DMS79 treated with DMSO at 0.1 percent for 48 hours (cell line): ENCODE measurements around the gene OR1F1.
A peak's percentile ranks its signal among the peaks of the same experiment; 100 is the strongest.
"Not testable (repeated sequence)": the region's sequence is repeated elsewhere in the genome, so short reads cannot be mapped to it uniquely, and the experiment has no call there.

Source experiments
- DNase-seq: peaks from one replicate; lab custom pipeline; 2025; lab: John Stamatoyannopoulos, UW

Gene OR1F1

DNA sequence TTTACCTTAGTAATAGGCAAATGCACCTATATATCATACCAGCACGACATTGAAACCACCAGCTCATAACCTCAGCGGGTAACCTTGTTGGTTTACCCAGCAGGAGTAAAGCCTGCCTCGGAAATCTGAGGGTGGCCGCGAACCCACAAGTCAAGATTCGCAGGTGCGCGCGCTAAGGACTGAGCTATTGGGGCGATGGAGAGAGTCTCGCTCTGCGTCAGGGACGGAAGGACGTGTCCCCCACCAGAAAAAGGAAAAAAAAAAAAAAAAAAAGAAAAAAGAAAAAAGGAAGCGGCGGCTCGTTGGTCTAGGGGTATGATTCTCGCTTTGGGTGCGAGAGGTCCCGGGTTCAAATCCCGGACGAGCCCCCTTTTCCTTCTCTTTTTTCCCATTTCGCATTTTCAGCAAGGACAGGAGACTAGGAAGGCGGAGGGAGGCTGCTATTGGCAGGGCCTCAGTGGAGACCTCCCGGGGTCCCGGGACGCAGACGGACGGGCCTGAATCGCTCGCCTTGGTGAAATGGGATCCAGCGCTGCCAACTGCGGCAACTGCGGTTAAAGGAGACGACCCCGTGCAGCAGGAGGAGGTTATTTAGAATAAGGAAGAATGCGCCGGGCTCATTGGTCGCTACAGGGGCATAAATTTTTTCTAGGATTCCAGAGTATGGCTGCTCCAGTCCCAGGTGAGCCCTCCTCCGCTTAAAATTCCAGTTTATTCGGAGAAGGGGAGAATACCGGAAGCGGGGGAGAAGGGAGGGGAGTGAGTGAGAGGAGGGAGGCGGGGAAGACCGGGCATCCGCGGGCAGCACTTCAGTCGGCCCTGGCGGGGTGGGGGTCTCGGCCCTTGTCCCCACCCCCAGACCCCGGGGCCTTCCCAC lies at the start of gene OR1F1:
TSS of gene OR1F1 (plus strand) at position 407 of the 877 bp plus-strand sequence.
- DNase-seq = peak; percentile 54

DNA sequence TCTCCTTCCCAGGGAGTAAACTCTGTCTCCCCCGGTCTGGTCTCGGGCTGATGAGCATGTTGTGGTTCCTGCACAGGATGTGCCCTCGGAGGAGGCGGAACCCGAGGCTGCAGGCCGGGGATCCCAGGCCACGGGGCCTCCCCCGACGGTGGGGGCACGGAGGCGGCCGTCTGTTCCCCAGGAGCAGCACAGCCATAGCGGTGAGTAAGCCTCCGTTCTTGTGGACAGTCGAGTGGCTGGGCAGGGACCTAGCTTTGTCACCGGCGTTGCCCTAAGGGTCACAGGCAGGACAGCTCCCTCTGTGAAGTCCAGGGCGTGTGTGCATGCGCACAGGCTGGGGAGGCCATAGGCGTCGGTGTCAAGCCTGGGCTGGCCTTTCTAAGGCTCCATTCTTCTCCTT lies 49.7 kb upstream of the OR1F1 start:
- DNase-seq = no peak

DNA sequence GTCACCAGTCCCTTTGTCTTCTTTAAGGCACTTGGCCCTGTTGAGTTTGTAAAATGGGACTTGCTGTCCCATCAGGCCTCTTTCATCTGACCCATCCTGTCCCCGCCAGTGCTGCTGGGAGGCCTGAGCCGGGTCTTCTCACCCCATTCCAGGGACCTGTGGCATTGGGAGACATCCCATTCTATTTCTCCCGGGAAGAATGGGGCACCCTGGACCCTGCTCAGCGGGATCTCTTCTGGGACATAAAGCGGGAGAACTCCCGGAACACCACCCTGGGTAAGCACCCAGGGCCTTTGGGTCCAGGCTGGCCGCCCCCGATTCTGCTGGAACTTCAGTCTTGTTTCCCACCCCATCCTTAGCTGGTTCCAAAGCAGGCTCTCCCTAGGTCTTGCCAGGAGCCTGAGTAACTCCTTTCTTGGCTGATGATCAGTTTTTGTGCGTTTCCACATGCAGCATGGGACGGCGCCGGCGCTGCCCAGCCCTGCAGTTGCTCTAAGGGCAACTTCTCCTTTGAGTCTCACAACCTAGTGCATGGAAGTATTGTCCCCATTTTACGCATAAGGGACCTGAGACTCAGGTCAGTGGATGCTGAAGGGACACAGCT lies 49.1 kb upstream of the OR1F1 start:
- DNase-seq = no peak

DNA sequence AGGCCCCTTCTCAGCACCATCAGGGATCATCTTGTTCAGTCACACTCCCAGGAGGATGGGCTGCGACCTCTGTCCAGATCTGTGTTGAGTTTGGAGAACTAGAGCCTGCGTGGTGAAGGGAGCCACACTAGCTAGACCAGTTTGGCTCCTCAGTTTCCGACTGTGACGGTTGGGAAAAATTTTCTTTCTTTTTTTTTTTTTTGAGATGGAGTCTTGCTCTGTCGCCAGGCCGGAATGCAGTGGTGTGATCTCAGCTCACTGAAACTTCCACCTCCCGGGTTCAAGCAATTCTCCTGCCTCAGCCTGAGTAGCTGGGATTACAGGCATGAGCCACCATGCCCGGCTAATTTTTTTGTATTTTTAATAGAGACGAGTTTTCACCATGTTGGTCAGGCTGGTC lies 48.4 kb upstream of the OR1F1 start:
- not testable (repeated sequence) for DNase-seq

DNA sequence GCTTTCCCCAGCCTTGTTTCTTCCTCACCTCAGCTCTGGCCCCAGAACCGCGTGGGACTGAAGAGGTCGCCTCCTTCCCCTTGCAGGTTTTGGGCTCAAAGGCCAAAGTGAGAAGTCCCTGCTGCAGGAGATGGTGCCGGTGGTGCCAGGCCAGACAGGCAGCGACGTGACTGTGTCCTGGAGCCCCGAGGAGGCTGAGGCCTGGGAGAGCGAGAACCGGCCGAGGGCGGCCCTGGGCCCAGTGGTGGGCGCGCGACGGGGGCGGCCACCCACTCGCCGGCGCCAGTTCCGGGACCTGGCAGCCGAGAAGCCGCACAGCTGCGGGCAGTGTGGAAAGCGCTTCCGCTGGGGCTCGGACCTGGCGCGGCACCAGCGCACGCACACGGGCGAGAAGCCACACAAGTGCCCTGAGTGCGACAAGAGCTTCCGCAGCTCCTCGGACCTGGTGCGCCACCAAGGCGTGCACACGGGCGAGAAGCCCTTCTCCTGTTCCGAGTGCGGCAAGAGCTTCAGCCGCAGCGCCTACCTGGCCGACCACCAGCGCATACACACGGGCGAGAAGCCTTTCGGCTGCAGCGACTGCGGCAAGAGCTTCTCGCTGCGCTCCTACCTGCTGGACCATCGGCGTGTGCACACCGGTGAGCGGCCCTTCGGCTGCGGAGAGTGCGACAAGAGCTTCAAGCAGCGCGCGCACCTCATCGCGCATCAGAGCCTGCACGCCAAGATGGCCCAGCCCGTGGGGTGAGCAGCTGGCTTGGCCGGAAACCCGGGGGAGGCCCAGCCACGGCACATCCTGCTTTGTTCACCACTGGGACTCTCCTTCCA lies 47.2 kb upstream of the OR1F1 start:
- DNase-seq = no peak

DNA sequence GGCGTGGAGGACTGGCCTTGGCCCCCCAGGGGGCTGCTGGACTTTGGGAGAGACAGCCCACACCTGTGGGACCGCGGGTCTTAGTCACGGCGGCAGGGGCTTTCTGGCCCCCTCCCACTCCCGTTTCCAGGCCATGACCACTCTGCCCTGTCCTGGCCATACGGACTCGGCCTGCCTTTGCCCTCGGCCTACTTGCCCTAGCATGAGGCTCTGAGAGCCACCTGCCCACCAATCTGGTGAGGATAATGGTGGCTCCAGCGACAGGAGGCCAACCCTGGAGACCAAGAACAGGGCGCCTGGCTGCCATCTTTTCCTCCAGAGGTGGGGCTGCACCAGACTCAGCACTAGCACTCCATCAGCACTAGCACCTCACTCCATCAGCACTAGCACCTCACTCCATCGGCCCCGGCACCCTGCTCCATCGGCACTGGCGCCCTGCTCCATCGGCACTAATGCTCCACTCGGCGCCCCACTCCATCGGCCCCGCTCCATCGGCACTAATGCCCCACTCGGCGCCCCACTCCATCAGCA lies 46.2 kb upstream of the OR1F1 start:
- DNase-seq = no peak

DNA sequence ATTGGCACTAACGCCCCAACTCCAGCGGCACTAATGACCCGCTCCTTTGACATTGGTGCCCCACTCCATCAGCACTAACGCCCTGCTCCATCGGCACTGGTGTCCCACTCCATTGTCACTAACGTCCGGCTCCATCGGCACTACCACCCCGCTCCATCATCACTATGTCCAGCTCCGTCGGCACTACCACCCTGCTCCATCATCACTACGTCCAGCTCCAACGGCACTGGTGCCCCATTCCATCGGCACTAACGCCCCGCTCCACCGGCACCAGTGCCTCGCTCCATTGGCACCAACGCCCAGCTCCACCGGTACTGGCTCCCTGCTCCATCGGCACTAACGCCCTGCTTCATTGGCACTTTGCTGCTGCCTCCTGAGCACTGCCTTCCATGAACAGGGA lies 45.7 kb upstream of the OR1F1 start:
- DNase-seq = no peak

DNA sequence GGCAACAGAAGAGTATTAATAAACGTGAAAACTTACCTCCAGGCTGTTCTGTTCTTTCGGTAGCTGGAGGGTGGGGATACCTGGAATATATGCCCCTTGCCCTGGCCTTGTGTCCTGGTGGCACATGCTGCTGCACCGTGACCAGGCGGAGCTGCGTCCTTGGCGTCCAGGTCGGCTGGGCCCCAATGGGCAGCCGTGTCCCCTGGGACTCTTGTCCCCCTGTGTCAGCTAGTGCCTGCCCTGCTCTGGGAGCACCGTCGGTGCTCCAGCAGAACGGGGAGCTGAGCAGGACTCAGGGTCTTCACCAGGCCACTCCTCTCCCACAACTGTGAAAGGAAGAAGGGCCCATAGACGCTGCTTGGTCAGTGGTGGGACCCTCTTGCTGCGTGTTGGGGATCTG lies 45.2 kb upstream of the OR1F1 start:
- no peak for DNase-seq

DNA sequence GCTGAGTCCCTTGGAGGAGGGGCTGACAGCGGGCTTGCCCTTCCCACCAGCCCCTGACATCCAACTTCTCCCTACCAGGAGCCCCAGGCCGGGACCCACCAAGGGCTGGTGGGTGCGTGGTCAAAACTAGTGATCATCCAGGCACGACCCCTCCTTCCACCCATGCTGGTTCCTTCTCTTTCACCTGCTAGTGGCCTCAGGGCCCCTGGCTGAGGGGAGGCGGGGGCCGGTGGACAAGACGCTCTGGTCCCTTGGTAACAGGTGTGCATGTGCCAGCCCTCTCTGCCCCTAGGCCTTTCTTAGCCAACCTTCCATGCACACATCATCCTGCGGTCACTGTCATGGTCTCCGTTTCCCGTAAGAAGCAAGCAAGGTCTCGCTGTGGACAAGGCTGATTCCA lies 44.8 kb upstream of the OR1F1 start:
- no peak for DNase-seq

DNA sequence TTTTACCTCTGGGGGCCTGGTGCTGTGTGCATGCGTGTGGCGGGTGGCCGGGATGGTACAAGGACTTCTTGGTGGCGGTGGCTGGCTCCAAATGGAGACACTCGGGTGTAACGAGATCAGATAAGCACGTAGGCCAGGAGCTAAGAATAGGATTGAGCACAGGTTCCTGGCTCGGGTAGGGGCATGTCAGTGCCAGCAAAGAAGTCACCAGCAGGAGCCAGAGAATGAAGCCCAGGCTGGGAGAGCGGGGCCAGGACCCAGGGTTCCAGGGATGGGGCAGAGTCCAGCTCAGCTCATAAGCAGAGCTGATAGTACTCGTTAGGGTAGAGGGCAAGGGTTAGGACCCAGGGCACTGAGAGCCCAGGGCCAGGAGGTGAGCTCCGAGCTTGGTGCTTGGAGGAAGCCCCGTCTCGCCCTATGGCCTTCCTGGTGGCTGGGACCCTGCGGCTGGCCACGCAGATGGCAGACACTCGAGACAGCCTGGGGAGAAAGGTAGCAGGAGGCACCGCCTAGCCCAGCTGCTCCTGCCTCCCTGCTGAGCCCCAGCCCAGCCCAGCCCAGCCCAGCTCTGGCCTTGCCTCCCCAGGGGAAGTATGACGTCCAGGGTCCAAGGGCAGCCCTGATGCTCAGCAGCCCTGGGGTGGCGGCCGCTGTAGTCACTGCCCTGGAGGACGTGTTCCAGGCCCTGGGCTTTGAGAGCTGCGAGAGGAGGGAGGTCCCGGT lies 44.2 kb upstream of the OR1F1 start:
- DNase-seq = no peak

DNA sequence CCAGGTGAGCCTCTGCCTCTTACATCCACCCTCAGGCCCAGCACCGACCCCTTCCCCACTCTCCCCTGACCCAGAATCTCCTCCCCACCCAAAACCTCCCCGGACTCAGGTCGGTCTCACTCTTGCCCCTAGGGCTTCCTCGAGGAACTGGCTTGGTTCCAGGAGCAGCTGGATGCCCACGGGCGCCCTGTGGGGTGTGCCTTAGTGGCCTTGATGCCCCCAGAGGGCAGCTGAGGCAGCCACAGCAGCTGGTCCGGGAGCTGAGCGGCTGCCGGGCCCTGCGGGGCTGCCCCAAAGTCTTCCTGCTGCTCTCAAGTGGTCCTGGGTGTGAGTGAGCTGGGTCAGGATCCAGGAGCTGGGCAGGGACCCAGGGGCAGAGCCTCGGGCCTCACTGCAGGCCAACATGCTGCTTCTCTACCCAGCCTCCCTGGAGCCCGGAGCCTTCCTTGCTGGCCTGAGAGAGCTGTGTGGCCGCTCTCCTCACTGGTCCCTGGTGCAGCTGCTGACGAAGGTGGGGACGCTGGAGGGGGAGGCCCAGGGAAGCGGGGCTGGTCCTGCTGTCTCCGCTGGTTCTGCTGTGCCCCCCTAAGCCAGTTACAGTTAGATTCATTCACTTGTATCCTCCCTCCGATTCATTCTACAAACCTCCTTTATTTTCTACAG lies 43.6 kb upstream of the OR1F1 start:
- DNase-seq = no peak

DNA sequence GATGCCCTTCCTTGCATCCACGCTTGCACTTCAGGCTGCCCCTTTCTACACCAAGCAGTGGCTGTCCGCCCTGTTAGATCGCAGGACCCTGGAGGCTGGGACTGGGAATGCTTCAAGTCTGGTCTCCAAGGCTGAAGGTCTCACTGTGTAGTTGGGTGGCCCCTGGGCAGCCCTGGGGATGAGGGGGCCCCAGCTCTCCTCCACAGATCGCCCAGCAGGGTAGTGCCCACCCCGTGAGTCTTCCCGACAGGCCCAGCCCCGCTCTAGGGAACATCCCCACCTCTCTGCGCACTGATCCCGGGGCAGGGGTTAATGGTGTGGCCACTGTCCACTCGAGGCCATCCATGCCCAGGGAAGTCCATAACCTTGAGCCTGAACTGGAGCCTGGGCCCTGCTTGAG lies 42.9 kb upstream of the OR1F1 start:
- no peak for DNase-seq

DNA sequence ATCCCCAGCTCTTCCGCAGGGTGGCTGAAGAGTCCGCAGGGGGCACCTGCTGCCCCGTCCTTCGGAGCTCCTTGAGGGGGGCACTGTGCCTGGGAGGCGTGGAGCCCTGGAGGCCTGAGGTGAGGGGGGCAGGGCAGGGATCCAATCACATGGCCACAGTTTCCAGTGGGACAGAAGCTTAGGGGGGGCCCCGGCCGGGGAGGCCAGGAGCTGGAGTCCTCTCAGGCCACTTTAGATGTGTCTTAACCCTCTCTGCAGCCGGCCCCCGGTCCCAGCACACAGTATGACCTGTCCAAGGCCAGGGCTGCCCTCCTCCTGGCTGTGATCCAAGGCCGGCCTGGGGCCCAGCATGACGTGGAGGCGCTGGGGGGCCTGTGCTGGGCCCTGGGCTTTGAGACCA lies 42.3 kb upstream of the OR1F1 start:
- no peak for DNase-seq

DNA sequence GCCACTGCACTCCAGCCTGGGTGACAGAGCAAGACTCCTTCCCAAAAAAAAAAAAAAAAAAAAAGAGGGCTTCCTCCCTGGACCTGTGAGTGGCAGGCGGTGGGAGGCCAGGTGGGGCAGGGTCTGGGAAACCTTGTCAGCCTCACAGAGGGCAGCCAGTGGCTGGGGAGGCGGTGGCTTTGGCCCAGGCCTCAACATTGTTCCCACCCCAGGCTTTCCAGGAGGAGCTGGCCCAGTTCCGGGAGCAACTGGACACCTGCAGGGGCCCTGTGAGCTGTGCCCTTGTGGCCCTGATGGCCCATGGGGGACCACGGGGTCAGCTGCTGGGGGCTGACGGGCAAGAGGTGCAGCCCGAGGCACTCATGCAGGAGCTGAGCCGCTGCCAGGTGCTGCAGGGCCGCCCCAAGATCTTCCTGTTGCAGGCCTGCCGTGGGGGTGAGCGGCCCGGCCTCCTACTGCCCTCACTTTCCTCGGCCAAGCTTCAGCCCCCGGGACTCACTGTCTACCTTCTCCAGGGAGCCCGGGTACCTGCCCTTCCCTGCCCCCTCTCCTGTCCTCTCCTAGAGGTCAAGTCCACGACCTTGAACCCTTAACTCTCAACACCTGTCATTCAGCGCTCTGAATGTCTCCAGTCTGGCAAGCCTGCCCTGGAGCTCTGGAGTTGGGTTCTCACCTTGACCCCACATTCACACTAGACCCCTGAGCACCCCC lies 40.8 kb upstream of the OR1F1 start:
- DNase-seq = no peak

DNA sequence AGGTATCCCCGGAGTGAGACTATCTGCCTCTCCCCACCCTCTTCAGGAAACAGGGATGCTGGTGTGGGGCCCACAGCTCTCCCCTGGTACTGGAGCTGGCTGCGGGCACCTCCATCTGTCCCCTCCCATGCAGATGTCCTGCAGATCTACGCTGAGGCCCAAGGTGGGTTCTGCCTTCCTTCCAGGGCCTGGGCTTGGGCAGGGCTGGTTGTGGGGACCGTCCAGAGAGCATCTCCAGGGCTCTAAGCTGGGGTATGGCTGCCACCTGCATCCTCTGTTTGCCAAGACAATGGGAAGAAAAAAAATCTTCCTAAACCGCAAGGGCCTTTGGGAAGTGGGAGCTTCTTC lies 40.3 kb upstream of the OR1F1 start:
- no peak for DNase-seq

DNA sequence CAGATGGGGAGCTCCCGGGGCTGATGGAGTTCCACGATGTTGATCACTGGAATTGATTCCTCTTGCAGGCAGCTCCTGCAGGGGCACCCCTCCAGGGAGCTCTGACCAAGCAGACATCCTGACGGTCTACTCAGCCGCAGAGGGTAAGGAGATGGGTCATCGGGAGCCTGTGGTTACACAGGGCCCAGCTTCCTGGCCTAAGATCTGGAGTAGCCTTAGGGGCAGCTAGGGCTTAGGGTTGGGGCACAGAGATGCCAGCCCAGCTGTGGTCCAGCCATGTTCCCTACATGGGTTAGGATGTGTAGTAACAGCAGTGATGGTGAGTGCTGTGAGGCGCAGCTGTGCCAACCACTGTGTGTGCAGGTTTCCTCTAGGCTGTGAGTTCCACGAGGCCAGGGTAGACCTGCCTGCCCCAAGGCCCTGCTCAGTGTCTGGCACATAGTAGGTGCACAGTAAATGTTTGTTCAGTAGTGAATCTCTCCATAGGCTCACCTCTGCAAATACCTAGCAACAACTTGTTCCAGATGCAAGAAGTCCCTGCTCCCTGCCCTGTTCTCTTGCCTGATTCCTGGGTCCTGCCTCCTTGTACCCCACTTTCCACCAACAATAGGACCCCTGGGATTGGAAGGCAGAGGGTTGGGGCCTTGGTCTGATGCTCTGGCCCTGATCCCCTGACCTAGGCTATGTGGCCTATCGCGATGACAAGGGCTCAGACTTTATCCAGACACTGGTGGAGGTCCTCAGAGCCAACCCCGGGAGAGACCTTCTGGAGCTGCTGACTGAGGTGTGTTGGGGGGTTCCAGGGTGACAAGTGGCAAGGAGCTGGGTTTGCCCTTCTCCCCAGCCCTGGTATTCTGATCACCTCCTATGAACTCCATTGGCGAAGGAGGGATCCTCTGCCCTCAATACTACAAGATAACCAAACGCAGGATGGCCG lies 39.5 kb upstream of the OR1F1 start:
- DNase-seq = no peak

DNA sequence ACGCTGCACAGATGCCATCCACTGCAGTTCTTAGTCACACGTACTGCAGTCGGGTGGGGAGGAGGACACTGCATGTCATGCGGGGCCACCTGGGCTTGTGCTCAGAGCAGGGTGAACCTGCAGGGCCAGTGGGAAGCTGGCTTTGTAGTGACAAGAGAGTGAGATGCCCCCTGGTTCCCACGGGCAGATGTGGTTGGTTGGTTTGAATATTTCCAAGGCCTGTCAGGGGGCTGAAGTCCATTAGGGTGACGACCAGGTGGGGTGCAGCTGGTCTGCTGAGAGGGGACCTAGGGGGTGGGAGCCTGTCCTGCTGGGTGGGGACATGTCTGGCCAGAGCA lies 38.8 kb upstream of the OR1F1 start:
- DNase-seq = no peak

DNA sequence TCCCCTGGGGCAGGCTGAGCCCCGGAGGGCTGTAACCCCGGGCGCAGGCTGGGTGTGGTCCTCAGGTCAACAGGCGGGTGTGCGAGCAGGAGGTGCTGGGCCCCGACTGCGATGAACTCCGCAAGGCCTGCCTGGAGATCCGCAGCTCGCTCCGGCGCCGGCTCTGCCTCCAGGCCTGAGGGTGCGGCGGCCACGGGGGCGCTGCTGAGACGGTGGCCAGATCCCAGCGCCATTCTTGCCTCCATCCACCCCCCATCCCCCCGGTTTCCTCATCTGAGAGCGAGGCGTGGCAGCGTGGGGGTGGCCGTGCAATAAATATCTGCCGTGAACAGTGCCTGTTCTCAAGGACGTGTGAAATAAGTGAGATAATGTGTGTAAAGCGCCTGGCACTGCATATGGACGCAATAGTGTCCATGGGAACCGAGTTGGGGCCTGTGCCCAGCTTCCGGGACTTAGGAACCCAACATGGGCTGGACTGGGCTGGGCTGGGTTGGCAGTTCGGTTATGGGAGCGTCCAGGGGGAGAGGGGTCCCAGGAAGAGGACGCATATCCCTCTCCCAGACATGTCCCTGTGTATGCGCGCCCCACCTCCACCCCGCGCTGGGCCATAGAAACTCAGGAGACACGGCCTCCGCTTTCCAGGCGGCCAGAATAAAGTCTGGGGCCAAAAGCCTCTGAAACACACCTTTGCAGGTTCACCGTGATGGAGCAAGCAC lies 38.2 kb upstream of the OR1F1 start:
- peak; percentile 25 for DNase-seq
